ENCODE data around the gene SPAM1.

The SPAM1 gene

DNA sequence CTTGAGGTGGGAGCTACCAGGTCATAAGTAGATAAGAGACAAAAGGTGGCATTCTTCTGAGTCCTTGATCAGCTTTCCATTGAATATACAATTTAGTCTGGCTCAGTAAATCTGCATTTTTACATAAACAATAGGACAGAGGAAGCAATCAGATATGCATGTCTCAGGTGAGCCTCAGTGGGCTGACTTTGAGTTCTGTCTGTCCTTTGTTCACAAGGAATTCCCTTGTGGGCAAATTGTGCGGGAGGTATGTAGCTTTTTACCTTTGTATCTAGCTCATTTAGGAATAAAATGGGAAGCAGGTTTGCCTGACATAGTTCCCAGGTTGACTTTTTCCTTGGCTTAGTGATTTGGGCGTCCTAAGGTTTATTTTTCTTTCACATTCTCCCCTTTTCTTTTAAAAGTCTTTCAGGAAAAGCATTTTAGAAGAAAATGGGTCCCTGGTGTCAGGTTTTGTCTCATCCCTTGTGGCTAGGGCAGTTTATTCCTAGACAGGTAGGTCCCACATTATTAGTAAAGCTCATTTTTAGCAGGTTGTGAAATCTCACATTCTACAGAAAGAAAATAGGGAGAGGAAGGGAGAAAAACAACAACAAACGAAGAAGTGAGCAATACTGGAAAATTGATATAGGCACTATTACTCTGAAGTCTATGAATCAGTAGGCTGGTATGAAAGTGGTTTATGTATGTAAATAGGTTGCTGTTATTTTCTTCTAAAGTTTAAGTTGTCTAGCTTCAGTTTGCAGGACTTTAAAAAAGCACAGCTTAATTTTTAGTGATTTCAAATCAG, 16.5 kb downstream of the SPAM1 start:
- H3K4me3 ChIP-seq (ENCODE audit: low read depth, low read length), result no peak overlapping the region
- H3K27me3 ChIP-seq (replicated peaks), result no peaks in the 10 kb centered on the region
- TF ChIP-seq, protein P1, sequence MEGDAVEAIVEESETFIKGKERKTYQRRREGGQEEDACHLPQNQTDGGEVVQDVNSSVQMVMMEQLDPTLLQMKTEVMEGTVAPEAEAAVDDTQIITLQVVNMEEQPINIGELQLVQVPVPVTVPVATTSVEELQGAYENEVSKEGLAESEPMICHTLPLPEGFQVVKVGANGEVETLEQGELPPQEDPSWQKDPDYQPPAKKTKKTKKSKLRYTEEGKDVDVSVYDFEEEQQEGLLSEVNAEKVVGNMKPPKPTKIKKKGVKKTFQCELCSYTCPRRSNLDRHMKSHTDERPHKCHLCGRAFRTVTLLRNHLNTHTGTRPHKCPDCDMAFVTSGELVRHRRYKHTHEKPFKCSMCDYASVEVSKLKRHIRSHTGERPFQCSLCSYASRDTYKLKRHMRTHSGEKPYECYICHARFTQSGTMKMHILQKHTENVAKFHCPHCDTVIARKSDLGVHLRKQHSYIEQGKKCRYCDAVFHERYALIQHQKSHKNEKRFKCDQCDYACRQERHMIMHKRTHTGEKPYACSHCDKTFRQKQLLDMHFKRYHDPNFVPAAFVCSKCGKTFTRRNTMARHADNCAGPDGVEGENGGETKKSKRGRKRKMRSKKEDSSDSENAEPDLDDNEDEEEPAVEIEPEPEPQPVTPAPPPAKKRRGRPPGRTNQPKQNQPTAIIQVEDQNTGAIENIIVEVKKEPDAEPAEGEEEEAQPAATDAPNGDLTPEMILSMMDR (IDR thresholded peaks at IDR 0.05; ENCODE audit: low read depth, low read length, missing control alignments), result no peak
- in situ Hi-C loops (cut with HindIII; ENCODE audit: low pct_ligation_motif_present, low sequenced_read_pairs), result no loop called here
- H3K36me3 ChIP-seq (replicated peaks), result no peaks in the 10 kb centered on the region
- DNase-seq, result no peak
- H3K27ac ChIP-seq, result no peak overlapping the region

DNA sequence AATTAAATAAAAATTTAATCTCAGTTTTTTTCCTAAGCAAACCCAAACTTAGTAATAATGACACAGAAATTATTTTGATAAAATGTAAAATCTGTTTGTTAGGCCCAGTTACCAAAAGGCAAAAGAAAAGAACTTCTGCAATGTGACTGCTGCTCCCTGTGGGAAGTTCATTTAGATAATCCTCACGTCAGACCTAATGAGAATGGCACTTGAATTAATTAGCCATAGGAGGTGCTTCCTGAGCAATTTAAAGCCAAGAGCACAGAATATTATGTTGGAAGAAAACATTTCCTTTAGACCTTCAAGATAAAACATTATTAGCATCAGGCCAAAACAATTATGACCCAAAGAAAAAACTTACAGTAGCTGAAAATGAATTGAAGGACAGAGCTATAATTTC, 19.4 kb downstream of the SPAM1 start:
- TF ChIP-seq, protein P1 (IDR thresholded peaks at IDR 0.05; ENCODE audit: low read depth, low read length, missing control alignments), result no peak
- no peaks in the 10 kb centered on the region for H3K27me3 ChIP-seq (replicated peaks)

DNA sequence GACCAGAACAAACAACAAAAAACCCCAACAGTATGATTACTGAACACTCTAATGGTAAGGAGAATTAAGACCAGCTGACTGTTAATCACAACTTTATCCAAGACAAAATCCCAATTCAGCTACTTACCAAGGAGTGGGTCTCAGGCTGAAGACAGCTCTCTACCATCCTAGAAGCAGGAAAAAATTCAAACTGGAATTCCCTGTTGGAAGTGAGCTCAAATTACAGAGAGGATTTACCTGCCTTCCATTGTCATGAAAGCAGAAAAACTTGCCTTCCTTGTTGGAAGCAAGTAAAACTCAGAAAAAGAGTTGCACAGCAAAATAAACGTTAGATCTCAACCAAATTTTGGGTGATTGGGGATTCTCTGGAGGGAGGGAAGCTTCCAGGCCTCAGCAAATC, 20.9 kb downstream of the SPAM1 start:
- in situ Hi-C loops (cut with HindIII; ENCODE audit: low pct_ligation_motif_present, low sequenced_read_pairs), result no loop called here
- Histone ChIP-seq H3K27me3 (replicated peaks) (no peaks in the 10 kb centered on the region), H3K27ac (no peak overlapping the region), H3K4me3 (ENCODE audit: low read depth, low read length) (no peak overlapping the region), H3K36me3 (replicated peaks) (no peaks in the 10 kb centered on the region)
- TF ChIP-seq, protein P1 (IDR thresholded peaks at IDR 0.05; ENCODE audit: low read depth, low read length, missing control alignments), result no peak
- DNase-seq, result no peak

More for the DNA sequence above, 19.4 kb downstream of the SPAM1 start:
- Histone ChIP-seq H3K27ac (no peak overlapping the region), H3K36me3 (replicated peaks) (no peaks in the 10 kb centered on the region), H3K4me3 (ENCODE audit: low read depth, low read length) (no peak overlapping the region)
- DNase-seq, result no peak
- in situ Hi-C loops (cut with HindIII; ENCODE audit: low pct_ligation_motif_present, low sequenced_read_pairs), result no loop called here

DNA sequence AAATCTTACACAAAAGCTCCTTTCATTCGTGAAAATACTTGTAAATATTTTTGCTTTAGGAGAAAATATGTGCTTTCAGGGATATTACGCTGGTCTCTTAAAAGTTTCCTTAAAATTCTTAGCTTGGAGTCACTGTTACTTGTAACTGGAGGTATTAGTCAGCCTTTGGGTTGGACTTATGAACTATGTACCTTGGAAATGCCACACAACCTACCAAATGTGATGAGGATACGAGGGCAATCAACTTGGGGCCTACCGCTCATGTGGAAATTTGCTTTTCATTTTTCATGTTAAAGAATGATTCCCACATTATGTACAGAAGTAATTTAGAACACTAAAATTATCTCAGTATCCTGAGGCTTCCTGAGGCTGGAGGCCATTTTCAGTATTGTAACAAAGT, 23.1 kb downstream of the SPAM1 start:
- in situ Hi-C loops (cut with HindIII; ENCODE audit: low pct_ligation_motif_present, low sequenced_read_pairs), result no loop called here
- TF ChIP-seq, protein P1 (IDR thresholded peaks at IDR 0.05; ENCODE audit: low read depth, low read length, missing control alignments), result no peak

DNA sequence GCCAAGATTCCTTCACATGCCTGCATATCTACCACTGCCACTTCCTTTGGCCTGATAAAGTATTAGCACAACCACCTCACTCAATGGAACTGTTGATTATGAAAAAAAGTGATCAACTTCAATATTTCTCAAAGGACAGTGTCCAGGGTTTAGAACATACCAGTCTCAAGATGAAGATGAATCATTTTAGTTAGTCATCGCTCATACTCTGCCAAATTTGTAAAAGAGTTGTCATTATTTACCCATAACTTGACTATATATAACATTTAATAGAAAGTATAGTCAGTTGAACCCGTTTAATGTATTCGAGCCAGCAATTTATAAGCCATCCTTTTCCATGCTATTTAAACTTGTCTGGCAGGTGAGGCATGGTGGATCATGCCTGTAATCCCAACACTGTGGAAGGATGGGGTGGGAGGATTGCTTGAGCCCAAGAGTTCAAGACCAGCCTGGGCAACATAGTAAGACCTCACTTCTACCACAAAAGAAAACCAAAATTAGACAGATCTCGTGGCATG, 33.2 kb downstream of the SPAM1 start:
- H3K27ac ChIP-seq, result no peak overlapping the region
- DNase-seq, result no peak
- in situ Hi-C loops (cut with HindIII; ENCODE audit: low pct_ligation_motif_present, low sequenced_read_pairs), result no loop called here
- no peak overlapping the region for H3K4me3 ChIP-seq (ENCODE audit: low read depth, low read length)
- no peaks in the 10 kb centered on the region for H3K27me3 ChIP-seq (replicated peaks)
- TF ChIP-seq, protein P1 (IDR thresholded peaks at IDR 0.05; ENCODE audit: low read depth, low read length, missing control alignments), result no peak
- H3K36me3 ChIP-seq (replicated peaks), result no peaks in the 10 kb centered on the region

More for the DNA sequence above, 23.1 kb downstream of the SPAM1 start:
- Histone ChIP-seq H3K27me3 (replicated peaks) (no peaks in the 10 kb centered on the region), H3K27ac (no peak overlapping the region), H3K36me3 (replicated peaks) (no peaks in the 10 kb centered on the region), H3K4me3 (ENCODE audit: low read depth, low read length) (no peak overlapping the region)
- DNase-seq, result no peak

Measured in brain microvascular endothelial cell (primary cell).